Stimulated activated naive CD8-positive, alpha-beta T cell treated with anti-CD3 and anti-CD28 coated beads, Interleukin-15, amount 100 ng/mL, for 72 hours (primary cell): ENCODE data around the gene COX6B2.
A peak's percentile ranks its signal among the peaks of the same experiment; 100 is the strongest.
"Not testable (repeated sequence)": the region's sequence is repeated elsewhere in the genome, so short reads cannot be mapped to it uniquely, and the experiment has no call there.

ENCODE experiments used
- ATAC-seq: fragments of 150-1000 bp; cut with Tn5 transposase; 2 replicates; pipeline ENCODE4 v1.10.0; 2021; ENCODE audit warnings: mild to moderate bottlenecking, moderate library complexity
- DNase-seq, 2 donors: peaks; one replicate each; pipeline ENCODE4 v3.0.0; 2021 to 2022
- H3K27ac Mint-ChIP-seq, 2 donors: one replicate each; pipeline ENCODE4 v1.8.0; 2022; ENCODE audit warnings: mild to moderate bottlenecking in 2 of 2, mixed read lengths in 2 of 2, moderate library complexity in 2 of 2
- H3K27me3 Mint-ChIP-seq: one replicate; pipeline ENCODE4 v1.8.0; 2022; ENCODE audit warnings: mixed read lengths
- H3K4me1 Mint-ChIP-seq: one replicate; pipeline ENCODE4 v1.8.0; 2022; ENCODE audit warnings: mild to moderate bottlenecking, mixed read lengths
- H3K4me3 Mint-ChIP-seq, 2 donors: one replicate each; pipeline ENCODE4 v1.8.0; 2022; ENCODE audit warnings: mild to moderate bottlenecking in 2 of 2, mixed read lengths in 2 of 2, moderate library complexity in 1 of 2
- H3K9me3 Mint-ChIP-seq, 2 donors: one replicate each; pipeline ENCODE4 v1.8.0; 2022; ENCODE audit warnings: mixed read lengths in 2 of 2

COX6B2 gene

GRCh38 chr19:55354698-55355212 is at the start of gene COX6B2:
Gene COX6B2, minus strand, starts transcription at chr19:55354719. Its CDS starts 198 bp downstream, at chr19:55354521.
- peak within 1 kb of the TSS; percentile 75 to 84 for H3K4me3 Mint-ChIP-seq
- H3K9me3 Mint-ChIP-seq = no peaks in the 10 kb centered on the region
- H3K27ac Mint-ChIP-seq = peak within 1 kb of the TSS in 1 of 2 donors; percentile 22
- DNase-seq (no peak), ATAC-seq (no peak)
- H3K4me1 Mint-ChIP-seq = peaks cover 39% of the 10 kb centered on the region
- H3K27me3 Mint-ChIP-seq = peaks cover 63% of the 10 kb centered on the region

- no peak overlapping the region for H3K4me3 Mint-ChIP-seq
- H3K27me3 Mint-ChIP-seq = no peaks in the 10 kb centered on the region
- peak overlapping the region in 1 of 2 donors; percentile 90 for H3K27ac Mint-ChIP-seq
- H3K4me1 Mint-ChIP-seq = peaks cover 65% of the 10 kb centered on the region
- DNase-seq (no peak), ATAC-seq (no peak)
- no peaks in the 10 kb centered on the region for H3K9me3 Mint-ChIP-seq
These were observed 48.0 kb upstream of the COX6B2 start for GRCh38 chr19:55402509-55402908.

- not testable (repeated sequence) for H3K9me3 Mint-ChIP-seq, DNase-seq, H3K27me3 Mint-ChIP-seq, H3K4me3 Mint-ChIP-seq, ATAC-seq
- Mint-ChIP-seq H3K4me1 (peaks cover 59% of the 10 kb centered on the region), H3K27ac (peak overlapping the region in 1 of 2 donors; percentile 90)
These were observed 46.9 kb upstream of the COX6B2 start for GRCh38 chr19:55401390-55401789.

GRCh38 chr19:55400281-55401087 is 46.0 kb upstream of the COX6B2 start:
- Mint-ChIP-seq H3K4me3 (no peak overlapping the region), H3K4me1 (peaks cover 50% of the 10 kb centered on the region), H3K27ac (peak overlapping the region in 1 of 2 donors; percentile 90), H3K9me3 (no peaks in the 10 kb centered on the region), H3K27me3 (no peaks in the 10 kb centered on the region)
- ATAC-seq = no peak
- no peak for DNase-seq

GRCh38 chr19:55398200-55398925 is 43.8 kb upstream of the COX6B2 start:
- DNase-seq = no peak
- H3K4me3 Mint-ChIP-seq = no peak overlapping the region

GRCh38 chr19:55392820-55393761 is 38.6 kb upstream of the COX6B2 start:
- ATAC-seq (peak; percentile 19), DNase-seq (no peak)
- H3K27ac Mint-ChIP-seq = peak overlapping the region in 1 of 2 donors; percentile 77
- peaks cover 44% of the 10 kb centered on the region for H3K4me1 Mint-ChIP-seq
- no peaks in the 10 kb centered on the region for H3K9me3 Mint-ChIP-seq
- H3K27me3 Mint-ChIP-seq = no peaks in the 10 kb centered on the region
- H3K4me3 Mint-ChIP-seq = no peak overlapping the region

More at GRCh38 chr19:55398200-55398925, 43.8 kb upstream of the COX6B2 start:
- Mint-ChIP-seq H3K9me3 (no peaks in the 10 kb centered on the region), H3K27ac (peak overlapping the region in 1 of 2 donors; percentile 10), H3K27me3 (no peaks in the 10 kb centered on the region), H3K4me1 (peaks cover 40% of the 10 kb centered on the region)
- peak; percentile 47 for ATAC-seq

GRCh38 chr19:55391702-55392615 is 37.4 kb upstream of the COX6B2 start:
- Mint-ChIP-seq H3K4me3 (no peak overlapping the region), H3K27me3 (no peaks in the 10 kb centered on the region), H3K4me1 (peaks cover 51% of the 10 kb centered on the region), H3K9me3 (no peaks in the 10 kb centered on the region), H3K27ac (no peak overlapping the region)
- DNase-seq = no peak
- ATAC-seq = no peak

- ATAC-seq (no peak), DNase-seq (no peak)
- Mint-ChIP-seq H3K27ac (no peak overlapping the region), H3K4me3 (no peak overlapping the region), H3K27me3 (no peaks in the 10 kb centered on the region), H3K9me3 (no peaks in the 10 kb centered on the region), H3K4me1 (peaks cover 58% of the 10 kb centered on the region)
These were observed 36.7 kb upstream of the COX6B2 start for GRCh38 chr19:55391191-55391670.

- Mint-ChIP-seq H3K4me3 (no peak overlapping the region), H3K4me1 (peaks cover 62% of the 10 kb centered on the region), H3K27me3 (no peaks in the 10 kb centered on the region), H3K9me3 (no peaks in the 10 kb centered on the region), H3K27ac (peak overlapping the region; percentile 83 to 88)
- no peak for ATAC-seq
- DNase-seq = no peak
These were observed 36.0 kb upstream of the COX6B2 start for GRCh38 chr19:55390461-55390880.

GRCh38 chr19:55389386-55390317 is 35.1 kb upstream of the COX6B2 start:
- no peak for ATAC-seq
- DNase-seq = no peak

GRCh38 chr19:55387736-55388497 is 33.4 kb upstream of the COX6B2 start:
- Mint-ChIP-seq H3K4me3 (peak overlapping the region; percentile 93 to 98), H3K4me1 (peaks cover 69% of the 10 kb centered on the region), H3K27me3 (no peaks in the 10 kb centered on the region), H3K27ac (peak overlapping the region; percentile 76 to 79), H3K9me3 (no peaks in the 10 kb centered on the region)
- ATAC-seq (no peak), DNase-seq (no peak)

More at GRCh38 chr19:55389386-55390317, 35.1 kb upstream of the COX6B2 start:
- Mint-ChIP-seq H3K27ac (peak overlapping the region; percentile 58 to 83), H3K4me3 (peak overlapping the region; percentile 23 to 68), H3K9me3 (no peaks in the 10 kb centered on the region), H3K27me3 (no peaks in the 10 kb centered on the region), H3K4me1 (peaks cover 66% of the 10 kb centered on the region)

GRCh38 chr19:55386493-55386971 is 32.0 kb upstream of the COX6B2 start:
- peak overlapping the region; percentile 93 to 98 for H3K4me3 Mint-ChIP-seq
- H3K27ac Mint-ChIP-seq = peak overlapping the region; percentile 99
- peaks cover 80% of the 10 kb centered on the region for H3K4me1 Mint-ChIP-seq
- ATAC-seq (no peak), DNase-seq (no peak)
- H3K27me3 Mint-ChIP-seq = no peaks in the 10 kb centered on the region
- H3K9me3 Mint-ChIP-seq = peaks cover 0 to 4% of the 10 kb centered on the region in 2 donors
